Skeletal muscle satellite cell (primary cell): Measurements from ENCODE around the gene NFE2L3.

ENCODE experiments used
- H3K27me3 ChIP-seq: 2 replicates; pipeline ENCODE4 v1.7.0; 2013; ENCODE audit warnings: low read length; ENCODE audit not compliant: control insufficient read depth, insufficient read depth
- H3K36me3 ChIP-seq: 2 replicates; pipeline ENCODE4 v1.7.0; 2013; ENCODE audit warnings: mild to moderate bottlenecking, control low read depth, low read length; ENCODE audit not compliant: insufficient read depth
- H3K4me1 ChIP-seq: 2 replicates; pipeline ENCODE4 v1.7.0; 2013; ENCODE audit warnings: low read length; ENCODE audit not compliant: control insufficient read depth, insufficient read depth
- H3K4me2 ChIP-seq: 2 replicates; pipeline ENCODE4 v1.7.0; 2013; ENCODE audit warnings: mild to moderate bottlenecking, low read length
- H3K4me3 ChIP-seq: 2 replicates; pipeline ENCODE4 v1.7.0; 2013; ENCODE audit warnings: low read length
- H3K9ac ChIP-seq: 2 replicates; pipeline ENCODE4 v1.7.0; 2013; ENCODE audit warnings: mild to moderate bottlenecking, low read depth, low read length, moderate library complexity
- H3K9me3 ChIP-seq: replicated peaks from 2 replicates; pipeline ENCODE4 v1.7.0; 2013; ENCODE audit warnings: mild to moderate bottlenecking, control low read depth, low read length

Gene NFE2L3

DNA sequence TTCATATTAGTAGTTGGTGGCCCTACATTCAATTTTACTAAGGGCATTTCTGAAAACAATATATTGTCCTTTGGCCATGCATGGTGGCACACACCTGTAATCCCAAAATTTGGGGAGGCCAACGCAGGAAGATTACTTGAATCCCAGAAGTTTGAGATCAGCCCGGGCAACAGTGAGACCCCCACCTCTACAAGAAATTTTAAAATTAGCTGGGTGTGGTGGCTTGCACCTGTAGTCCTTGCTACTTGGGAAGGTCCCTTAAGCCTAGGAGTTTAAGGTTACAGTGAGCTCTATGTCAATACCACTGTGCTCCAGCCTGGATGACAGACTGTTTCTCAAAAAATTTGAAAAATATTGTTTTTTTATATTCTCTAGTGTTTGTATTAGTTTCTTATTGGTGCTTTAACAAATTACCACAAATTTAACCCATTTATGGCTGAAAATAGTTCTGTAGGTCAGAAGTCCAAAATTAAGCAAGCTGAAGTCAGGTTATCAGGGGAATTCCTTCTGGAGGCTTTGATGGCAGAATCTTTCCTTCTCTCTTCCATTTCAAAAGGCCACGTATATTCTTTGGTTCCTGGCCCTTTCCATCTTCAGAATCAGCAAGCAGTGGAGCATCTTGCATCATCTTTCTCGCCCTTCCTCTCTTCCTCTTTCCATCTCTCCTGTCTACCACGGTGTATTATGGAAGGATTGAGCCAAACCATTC lies 62.0 kb downstream of the NFE2L3 start:
- Histone ChIP-seq H3K9ac (no peak overlapping the region), H3K27me3 (no peaks in the 10 kb centered on the region), H3K4me3 (no peak overlapping the region), H3K4me1 (no peaks in the 10 kb centered on the region), H3K9me3 (no peaks in the 10 kb centered on the region), H3K36me3 (peaks cover 43% of the 10 kb centered on the region), H3K4me2 (no peak overlapping the region)

DNA sequence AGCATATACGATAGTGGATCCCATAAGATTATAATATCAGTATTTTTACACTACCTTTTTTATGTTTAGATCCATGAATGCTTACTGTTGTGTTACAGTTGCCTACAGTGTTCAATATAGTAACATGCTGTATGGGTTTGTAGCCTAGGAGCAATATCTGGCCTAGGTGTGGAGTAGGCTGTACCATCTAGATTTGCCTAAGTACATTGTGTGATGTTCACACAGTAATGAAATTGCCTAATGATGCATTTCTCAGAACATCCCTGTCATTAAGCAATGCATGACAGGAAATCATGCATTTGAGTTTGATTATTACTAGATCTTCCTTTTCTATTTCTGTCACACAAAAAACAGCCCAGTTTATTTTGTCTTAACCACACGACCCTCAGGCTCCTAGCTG lies 64.1 kb downstream of the NFE2L3 start:
- Histone ChIP-seq H3K27me3 (no peaks in the 10 kb centered on the region), H3K4me2 (no peak overlapping the region), H3K36me3 (peaks cover 22% of the 10 kb centered on the region), H3K4me3 (no peak overlapping the region), H3K9ac (no peak overlapping the region), H3K9me3 (no peaks in the 10 kb centered on the region), H3K4me1 (no peaks in the 10 kb centered on the region)

DNA sequence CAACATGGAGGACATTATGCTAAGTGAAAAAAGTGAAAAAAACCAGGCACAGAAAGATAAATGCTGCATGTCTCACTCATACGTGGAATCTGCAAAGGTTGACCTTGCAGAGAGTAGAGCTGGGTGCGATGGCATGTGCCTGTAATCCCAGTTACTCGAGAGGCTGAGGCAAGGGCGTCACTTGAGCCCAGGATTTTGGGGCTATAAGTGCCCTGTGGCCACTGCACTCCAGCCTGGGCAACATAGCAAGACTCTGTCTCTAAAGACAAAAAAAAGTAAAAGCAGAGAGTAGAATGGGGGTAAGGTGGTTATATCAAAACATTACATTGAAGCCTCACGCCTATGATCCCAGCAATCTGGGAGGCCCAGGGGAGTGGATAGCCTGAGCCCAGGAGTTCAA lies 72.4 kb downstream of the NFE2L3 start:
- Histone ChIP-seq H3K4me1 (no peaks in the 10 kb centered on the region), H3K36me3 (no peaks in the 10 kb centered on the region), H3K4me3 (no peak overlapping the region), H3K27me3 (peaks cover 8% of the 10 kb centered on the region), H3K4me2 (no peak overlapping the region), H3K9me3 (no peaks in the 10 kb centered on the region), H3K9ac (no peak overlapping the region)

DNA sequence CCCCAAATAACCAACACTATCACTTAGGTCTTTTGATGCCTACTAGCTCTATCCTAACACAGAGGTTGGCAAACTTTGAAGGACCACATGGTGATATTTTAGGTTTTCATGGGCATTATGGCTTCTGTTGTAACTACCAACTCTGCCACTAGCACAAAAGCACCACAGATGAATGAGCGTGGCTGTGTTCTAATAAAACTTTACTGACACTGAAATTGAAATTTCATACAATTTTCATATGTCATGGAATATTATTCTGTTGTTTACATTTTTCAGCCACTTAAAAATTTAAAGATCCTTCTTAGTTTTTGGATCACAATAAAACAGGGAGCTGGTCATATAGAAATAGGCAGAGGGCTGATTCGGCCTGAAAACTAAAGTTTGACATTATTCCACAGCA lies 76.0 kb downstream of the NFE2L3 start:
- H3K9me3 ChIP-seq = no peaks in the 10 kb centered on the region

DNA sequence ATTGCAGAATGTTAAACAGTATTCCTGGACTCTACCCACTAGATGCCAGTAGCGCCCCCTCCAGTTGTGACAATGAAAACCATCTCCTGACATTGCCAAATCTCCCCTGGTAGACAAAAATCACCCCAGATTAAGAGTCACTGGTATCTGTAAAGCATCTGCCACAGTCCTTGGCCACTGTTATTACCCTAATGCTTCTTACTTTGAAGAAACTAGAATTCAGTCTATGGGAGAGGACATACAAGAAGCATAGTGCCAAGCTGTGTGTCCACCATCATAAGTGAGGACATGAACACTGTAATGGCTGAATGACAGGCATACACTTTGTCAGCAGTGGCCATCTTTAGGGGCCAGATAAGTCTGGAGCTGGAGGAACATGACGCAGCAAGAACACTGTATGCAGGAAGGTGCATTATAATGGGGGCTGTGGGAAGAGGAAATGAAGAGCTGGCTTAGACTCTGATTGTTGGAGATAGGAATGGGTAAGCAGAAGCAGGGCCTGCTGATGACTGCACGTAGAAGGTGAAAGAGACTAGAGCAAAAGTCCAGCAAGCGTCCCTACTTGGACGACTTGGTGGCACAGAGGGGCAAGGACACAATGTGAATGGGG lies 82.0 kb downstream of the NFE2L3 start:
- Histone ChIP-seq H3K9ac (no peak overlapping the region), H3K27me3 (peaks cover 17% of the 10 kb centered on the region), H3K4me2 (no peak overlapping the region), H3K36me3 (no peaks in the 10 kb centered on the region), H3K9me3 (no peaks in the 10 kb centered on the region), H3K4me3 (no peak overlapping the region), H3K4me1 (no peaks in the 10 kb centered on the region)

More for the DNA sequence above, 76.0 kb downstream of the NFE2L3 start:
- Histone ChIP-seq H3K9ac (no peak overlapping the region), H3K27me3 (peaks cover 11% of the 10 kb centered on the region), H3K4me3 (no peak overlapping the region), H3K4me2 (no peak overlapping the region), H3K4me1 (no peaks in the 10 kb centered on the region), H3K36me3 (no peaks in the 10 kb centered on the region)
